Peyer's patch (tissue), 4 donors: ENCODE measurements around the gene GUCA1A.

Source experiments
- POLR2A ChIP-seq, 2 donors: fragments of 450-650 bp; IDR thresholded peaks; one replicate each; pipeline ENCODE4 v1.5.1; 2017; ENCODE audit warnings: antibody characterized with exemption in 2 of 2, mild to moderate bottlenecking in 2 of 2, moderate library complexity in 2 of 2
- TF ChIP-seq, protein P1 (sequence below), 6 experiments: fragments of 450-650 bp in 4 of 6; fragments of 200-600 bp in 2 of 6; sonication (generic) in 1 of 6; IDR thresholded peaks; one replicate each; pipeline ENCODE4 v1.5.1; 2017 to 2019; ENCODE audit warnings: antibody characterized with exemption in 6 of 6, mild to moderate bottlenecking in 3 of 6, moderate library complexity in 1 of 6

- TF ChIP-seq, protein P1, sequence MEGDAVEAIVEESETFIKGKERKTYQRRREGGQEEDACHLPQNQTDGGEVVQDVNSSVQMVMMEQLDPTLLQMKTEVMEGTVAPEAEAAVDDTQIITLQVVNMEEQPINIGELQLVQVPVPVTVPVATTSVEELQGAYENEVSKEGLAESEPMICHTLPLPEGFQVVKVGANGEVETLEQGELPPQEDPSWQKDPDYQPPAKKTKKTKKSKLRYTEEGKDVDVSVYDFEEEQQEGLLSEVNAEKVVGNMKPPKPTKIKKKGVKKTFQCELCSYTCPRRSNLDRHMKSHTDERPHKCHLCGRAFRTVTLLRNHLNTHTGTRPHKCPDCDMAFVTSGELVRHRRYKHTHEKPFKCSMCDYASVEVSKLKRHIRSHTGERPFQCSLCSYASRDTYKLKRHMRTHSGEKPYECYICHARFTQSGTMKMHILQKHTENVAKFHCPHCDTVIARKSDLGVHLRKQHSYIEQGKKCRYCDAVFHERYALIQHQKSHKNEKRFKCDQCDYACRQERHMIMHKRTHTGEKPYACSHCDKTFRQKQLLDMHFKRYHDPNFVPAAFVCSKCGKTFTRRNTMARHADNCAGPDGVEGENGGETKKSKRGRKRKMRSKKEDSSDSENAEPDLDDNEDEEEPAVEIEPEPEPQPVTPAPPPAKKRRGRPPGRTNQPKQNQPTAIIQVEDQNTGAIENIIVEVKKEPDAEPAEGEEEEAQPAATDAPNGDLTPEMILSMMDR (IDR thresholded peaks at IDR 0.05): no peak
- TF ChIP-seq POLR2A (IDR thresholded peaks at IDR 0.05): no peak
Measured at GRCh38 chr6:42201382-42201781, 28.2 kb downstream of the GUCA1A start.
